ENCODE data around the gene HORMAD1. TPM values are rescaled to one million over a fixed set of nuclear protein-coding genes. Genes with fewer than 3 reads are reported as not detected.
A peak's percentile ranks its signal among the peaks of the same experiment; 100 is the strongest.

The HORMAD1 gene
- total and polyA plus RNA-seq, 2 of the 13 experiments (the other 11 are each of a cell fraction or from before 2014, with no cell fraction given), result not detected

DNA sequence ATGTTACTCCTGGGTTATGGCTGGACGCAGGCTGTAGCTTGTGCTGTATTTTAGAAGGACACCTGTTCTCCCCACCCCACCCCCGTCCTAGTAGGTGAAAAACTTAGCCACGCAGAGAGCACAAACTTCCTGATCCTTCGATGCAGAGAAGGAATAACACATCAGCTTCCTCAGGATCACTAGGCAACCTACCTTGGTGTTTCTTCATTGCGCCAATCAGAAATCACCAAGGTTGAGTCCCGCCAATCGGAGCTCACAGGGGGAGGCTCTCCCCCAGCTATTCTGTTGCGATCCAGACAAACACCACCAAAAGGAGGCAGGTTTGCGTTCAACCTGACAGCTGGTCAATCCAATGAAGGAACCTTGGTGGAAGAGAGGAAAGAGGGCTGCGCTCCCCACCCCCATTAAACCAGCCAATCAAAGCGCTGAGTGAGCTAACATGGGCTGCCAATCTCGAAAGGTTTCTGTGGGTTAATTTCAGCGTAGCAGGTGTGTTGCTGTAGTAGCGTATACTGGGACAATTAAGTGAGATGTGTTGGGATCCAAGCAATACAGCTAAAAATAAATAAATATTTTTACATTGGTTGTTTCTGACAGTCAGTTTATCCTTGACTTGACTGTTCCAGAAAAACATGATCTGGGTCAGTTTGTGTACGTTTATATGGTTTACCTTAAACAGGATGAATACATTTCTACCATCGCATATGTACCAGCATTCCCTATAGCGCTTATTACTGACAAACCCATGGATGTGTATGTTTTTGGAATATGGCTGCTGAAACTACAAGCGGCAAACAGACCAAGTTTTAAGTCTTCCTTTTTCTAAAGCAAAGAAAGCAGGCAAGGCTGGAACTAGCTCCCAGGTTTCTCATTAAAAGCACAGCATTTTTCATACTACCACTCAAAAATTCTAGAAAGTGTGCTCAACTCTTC is 23.4 kb downstream of the HORMAD1 start, which contains the start of gene GOLPH3L (continued):
- TF ChIP-seq, protein P1, sequence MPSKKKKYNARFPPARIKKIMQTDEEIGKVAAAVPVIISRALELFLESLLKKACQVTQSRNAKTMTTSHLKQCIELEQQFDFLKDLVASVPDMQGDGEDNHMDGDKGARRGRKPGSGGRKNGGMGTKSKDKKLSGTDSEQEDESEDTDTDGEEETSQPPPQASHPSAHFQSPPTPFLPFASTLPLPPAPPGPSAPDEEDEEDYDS (CRISPR knock-in tag; IDR thresholded peaks at IDR 0.05), result peak; percentile 72; the same call in 1 of the 2 replicates
- TF ChIP-seq, protein P2, sequence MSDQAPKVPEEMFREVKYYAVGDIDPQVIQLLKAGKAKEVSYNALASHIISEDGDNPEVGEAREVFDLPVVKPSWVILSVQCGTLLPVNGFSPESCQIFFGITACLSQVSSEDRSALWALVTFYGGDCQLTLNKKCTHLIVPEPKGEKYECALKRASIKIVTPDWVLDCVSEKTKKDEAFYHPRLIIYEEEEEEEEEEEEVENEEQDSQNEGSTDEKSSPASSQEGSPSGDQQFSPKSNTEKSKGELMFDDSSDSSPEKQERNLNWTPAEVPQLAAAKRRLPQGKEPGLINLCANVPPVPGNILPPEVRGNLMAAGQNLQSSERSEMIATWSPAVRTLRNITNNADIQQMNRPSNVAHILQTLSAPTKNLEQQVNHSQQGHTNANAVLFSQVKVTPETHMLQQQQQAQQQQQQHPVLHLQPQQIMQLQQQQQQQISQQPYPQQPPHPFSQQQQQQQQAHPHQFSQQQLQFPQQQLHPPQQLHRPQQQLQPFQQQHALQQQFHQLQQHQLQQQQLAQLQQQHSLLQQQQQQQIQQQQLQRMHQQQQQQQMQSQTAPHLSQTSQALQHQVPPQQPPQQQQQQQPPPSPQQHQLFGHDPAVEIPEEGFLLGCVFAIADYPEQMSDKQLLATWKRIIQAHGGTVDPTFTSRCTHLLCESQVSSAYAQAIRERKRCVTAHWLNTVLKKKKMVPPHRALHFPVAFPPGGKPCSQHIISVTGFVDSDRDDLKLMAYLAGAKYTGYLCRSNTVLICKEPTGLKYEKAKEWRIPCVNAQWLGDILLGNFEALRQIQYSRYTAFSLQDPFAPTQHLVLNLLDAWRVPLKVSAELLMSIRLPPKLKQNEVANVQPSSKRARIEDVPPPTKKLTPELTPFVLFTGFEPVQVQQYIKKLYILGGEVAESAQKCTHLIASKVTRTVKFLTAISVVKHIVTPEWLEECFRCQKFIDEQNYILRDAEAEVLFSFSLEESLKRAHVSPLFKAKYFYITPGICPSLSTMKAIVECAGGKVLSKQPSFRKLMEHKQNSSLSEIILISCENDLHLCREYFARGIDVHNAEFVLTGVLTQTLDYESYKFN (CRISPR knock-in tag; conservative IDR thresholded peaks at IDR 0.05), result peak; percentile 25; the same call in 1 of the 2 replicates
- TF ChIP-seq, protein P3, sequence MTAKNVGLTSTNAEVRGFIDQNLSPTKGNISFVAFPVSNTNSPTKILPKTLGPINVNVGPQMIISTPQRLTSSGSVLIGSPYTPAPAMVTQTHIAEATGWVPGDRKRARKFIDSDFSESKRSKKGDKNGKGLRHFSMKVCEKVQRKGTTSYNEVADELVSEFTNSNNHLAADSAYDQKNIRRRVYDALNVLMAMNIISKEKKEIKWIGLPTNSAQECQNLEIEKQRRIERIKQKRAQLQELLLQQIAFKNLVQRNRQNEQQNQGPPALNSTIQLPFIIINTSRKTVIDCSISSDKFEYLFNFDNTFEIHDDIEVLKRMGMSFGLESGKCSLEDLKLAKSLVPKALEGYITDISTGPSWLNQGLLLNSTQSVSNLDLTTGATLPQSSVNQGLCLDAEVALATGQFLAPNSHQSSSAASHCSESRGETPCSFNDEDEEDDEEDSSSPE (CRISPR knock-in tag; IDR thresholded peaks at IDR 0.05), result 0 out of 2 replicates have a peak, but pooled peaks have one; percentile 10
- TF ChIP-seq ZNF260 (CRISPR knock-in tag; IDR thresholded peaks at IDR 0.05; ENCODE audit: borderline replicate concordance, low read depth), result no peak
- no peak for TF ChIP-seq CCDC6 (CRISPR knock-in tag; IDR thresholded peaks at IDR 0.05)
- TF ChIP-seq KMT2B (CRISPR knock-in tag; IDR thresholded peaks at IDR 0.05), result peak; percentile 68; the same call in 1 of the 2 replicates
- TF ChIP-seq ZNF256 (CRISPR knock-in tag; conservative IDR thresholded peaks at IDR 0.05), result no peak
- peak; percentile 90 for TF ChIP-seq KAT8 (CRISPR knock-in tag; IDR thresholded peaks at IDR 0.05)
- TF ChIP-seq, protein P4, sequence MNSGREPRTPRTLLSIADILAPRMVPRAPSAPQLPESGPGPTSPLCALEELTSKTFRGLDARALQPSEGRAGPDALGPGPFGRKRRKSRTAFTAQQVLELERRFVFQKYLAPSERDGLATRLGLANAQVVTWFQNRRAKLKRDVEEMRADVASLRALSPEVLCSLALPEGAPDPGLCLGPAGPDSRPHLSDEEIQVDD (CRISPR knock-in tag; IDR thresholded peaks at IDR 0.05; ENCODE audit: borderline replicate concordance), result no peak
- TF ChIP-seq TSC22D2 (CRISPR knock-in tag; IDR thresholded peaks at IDR 0.05; ENCODE audit: borderline replicate concordance), result no peak
- TF ChIP-seq EED (CRISPR knock-in tag; IDR thresholded peaks at IDR 0.05), result no peak
- TF ChIP-seq ZNF713 (CRISPR knock-in tag; IDR thresholded peaks at IDR 0.05), result no peak
- TF ChIP-seq, protein P5, sequence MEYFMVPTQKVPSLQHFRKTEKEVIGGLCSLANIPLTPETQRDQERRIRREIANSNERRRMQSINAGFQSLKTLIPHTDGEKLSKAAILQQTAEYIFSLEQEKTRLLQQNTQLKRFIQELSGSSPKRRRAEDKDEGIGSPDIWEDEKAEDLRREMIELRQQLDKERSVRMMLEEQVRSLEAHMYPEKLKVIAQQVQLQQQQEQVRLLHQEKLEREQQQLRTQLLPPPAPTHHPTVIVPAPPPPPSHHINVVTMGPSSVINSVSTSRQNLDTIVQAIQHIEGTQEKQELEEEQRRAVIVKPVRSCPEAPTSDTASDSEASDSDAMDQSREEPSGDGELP (IDR thresholded peaks at IDR 0.05; ENCODE audit: borderline replicate concordance, low read depth), result peak; percentile 66; the same call in 1 of the 2 replicates
- TF ChIP-seq POLR2A (IDR thresholded peaks at IDR 0.05; ENCODE audit: insufficient read depth in 1 of 2, low read depth in 2 of 2, low read length in 2 of 2), result peak; percentile 72 to 73
- no peak for TF ChIP-seq ZFP62 (CRISPR knock-in tag; IDR thresholded peaks at IDR 0.05)
- TF ChIP-seq U2AF1 (optimal IDR thresholded peaks at IDR 0.05; ENCODE audit: low read depth, low read length), result no peak
- no peak for TF ChIP-seq NR2F1 (CRISPR knock-in tag; IDR thresholded peaks at IDR 0.05)
- no peak for TF ChIP-seq PAWR (CRISPR knock-in tag; IDR thresholded peaks at IDR 0.05; ENCODE audit: borderline replicate concordance)
- peak; percentile 63; the same call in 1 of the 2 replicates for TF ChIP-seq XBP1 (CRISPR knock-in tag; IDR thresholded peaks at IDR 0.05)
- TF ChIP-seq MAFK (conservative IDR thresholded peaks at IDR 0.05 in 1 of 2, IDR thresholded peaks at IDR 0.05 in 1 of 2; ENCODE audit: low read length in 2 of 2), result peak; percentile 22 to 27; a peak in 1 of 4 replicates
- TF ChIP-seq, protein P6, sequence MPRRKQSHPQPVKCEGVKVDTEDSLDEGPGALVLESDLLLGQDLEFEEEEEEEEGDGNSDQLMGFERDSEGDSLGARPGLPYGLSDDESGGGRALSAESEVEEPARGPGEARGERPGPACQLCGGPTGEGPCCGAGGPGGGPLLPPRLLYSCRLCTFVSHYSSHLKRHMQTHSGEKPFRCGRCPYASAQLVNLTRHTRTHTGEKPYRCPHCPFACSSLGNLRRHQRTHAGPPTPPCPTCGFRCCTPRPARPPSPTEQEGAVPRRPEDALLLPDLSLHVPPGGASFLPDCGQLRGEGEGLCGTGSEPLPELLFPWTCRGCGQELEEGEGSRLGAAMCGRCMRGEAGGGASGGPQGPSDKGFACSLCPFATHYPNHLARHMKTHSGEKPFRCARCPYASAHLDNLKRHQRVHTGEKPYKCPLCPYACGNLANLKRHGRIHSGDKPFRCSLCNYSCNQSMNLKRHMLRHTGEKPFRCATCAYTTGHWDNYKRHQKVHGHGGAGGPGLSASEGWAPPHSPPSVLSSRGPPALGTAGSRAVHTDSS (CRISPR knock-in tag; conservative IDR thresholded peaks at IDR 0.05), result no peak

Measured in HepG2 (cell line).